ENCODE measurements around the gene C5orf34.
A peak's percentile ranks its signal among the peaks of the same experiment; 100 is the strongest.
"Not testable (repeated sequence)": the region's sequence is repeated elsewhere in the genome, so short reads cannot be mapped to it uniquely, and the experiment has no call there.

C5orf34 gene, protein sequence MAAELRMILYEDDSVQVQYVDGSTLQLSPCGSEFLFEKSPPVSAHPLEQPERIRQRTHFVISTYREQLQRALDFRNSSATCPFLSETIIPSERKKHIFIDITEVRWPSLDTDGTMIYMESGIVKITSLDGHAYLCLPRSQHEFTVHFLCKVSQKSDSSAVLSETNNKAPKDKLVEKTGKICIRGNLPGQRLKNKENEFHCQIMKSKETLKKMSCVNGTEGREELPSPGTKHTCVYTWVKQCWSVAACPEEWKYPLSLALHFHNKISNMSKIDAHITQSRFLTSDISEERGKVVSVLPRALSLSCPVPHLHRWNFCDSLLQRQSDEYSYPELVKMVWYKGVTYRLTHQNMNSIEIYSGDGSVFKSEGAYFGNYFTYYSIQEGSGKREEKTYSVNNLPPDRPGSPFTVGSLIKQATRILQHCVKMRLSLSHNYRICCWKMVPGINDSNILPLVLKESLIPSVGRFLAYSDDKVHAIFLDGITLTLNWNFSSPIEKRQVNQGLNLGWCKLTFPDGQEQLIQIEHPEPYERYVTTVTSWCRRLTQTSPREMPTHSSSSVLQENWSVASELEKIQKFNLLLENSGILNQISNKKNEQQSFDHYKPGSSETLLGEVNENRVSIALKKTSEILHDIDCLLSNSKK

DNA sequence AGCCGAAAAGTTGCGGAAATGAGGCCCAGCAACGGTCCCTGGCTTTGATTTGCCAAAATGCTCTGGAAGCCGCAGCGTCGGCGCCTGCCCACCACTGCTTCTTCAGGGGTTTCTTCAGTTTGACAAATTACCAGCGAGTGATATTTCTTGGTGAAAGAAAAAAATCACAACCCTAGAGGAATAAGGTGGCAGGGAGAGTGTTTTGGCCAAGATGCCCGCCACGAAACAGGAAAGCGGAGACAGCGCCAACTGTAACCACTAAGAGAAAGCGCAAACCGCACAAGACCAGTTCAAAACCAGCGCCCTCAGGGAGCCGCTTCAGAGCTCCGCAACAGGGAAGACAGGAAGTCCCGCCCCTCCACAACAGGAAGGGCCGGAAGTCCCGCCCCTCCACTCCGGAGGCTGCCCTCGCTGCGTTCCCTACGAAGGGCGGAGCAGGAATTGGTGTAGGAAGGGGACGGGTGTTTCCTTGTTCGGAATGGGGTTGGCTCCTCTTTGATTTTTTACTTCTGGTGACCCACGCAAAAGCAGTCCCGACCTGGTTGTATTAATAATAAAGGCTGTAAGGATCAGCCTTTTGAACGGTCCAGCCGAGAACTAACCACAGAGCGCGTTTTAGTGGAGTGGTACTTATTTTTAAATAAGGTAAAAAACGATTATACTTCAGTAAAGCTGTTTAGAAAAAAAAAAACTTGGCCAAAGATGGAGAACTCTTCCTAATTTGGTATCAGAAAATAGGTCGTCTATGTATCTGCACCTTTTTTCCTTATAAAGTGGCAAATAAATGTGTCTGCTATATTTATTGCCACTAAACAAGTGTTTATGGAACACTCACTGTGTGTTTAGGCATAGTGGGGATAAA is at the start of gene C5orf34:
C5orf34 (minus strand) TSS at position 333 of the 862 bp plus-strand sequence. CDS start 5,809 bp downstream, outside the sequence.
- peak; percentile 96 for DNase-seq

DNA sequence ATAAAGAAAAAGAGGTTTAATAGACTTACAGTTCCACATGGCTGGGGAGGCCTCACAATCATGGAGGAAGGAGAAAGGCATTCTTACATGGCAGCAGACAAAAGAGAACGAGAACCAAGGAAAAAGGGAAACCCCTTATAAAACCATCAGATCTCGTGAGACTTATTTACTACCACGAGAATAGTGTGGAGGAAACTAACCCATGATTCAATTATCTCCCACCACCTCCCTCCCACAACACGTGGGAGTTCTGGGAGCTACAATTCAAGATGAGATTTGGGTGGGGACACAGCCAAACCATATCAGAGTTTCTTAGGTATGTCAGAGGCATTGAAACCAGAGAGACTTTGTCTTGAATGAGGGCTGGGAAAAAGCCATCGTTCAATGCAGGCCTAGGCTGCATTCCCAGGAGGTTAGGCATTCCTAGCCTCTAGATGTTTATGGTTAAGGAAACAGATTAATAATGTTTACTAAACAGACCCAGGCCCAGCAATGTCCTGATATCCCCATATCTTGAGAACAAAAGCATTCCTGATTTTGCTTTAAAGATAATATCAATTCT is 49.4 kb upstream of the C5orf34 start:
- DNase-seq = no peak

DNA sequence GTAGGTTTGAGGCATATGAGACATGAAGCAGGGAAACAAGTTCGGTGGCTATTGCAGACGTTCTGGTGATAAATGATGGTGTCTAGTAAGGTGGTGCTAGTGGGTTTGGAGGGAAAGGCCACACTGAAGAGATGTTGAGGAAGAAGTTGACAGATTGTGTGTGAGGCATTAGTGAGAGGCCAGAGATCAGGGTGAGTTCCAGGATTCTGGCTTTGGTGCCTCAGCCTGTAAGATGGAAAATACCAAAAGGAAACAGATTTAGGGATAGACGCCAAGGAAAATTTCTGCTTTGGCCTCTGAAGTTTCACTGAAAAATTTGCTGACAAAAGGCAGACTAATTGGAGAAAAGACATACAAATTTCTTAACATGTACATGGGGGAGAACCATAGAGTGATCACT is 48.4 kb upstream of the C5orf34 start:
- no peak for DNase-seq

DNA sequence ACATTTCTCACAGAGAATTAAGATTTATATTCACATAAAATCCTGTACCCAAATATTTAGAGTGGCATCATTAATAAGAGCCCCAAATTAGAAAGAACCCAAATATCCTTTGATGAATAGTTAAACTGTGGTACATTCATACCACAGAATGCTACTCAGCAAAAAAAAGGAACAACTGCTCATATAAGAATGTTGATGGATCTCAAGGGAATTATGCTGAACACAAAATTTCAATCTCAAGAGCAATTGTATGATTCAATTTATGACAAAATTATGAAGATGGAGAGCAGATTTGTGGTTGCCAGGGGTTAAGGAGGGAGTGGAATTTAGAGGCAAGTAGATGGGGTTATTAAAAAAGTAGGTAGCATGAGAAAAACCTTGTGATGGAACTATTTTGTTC is 46.4 kb upstream of the C5orf34 start:
- DNase-seq = no peak

DNA sequence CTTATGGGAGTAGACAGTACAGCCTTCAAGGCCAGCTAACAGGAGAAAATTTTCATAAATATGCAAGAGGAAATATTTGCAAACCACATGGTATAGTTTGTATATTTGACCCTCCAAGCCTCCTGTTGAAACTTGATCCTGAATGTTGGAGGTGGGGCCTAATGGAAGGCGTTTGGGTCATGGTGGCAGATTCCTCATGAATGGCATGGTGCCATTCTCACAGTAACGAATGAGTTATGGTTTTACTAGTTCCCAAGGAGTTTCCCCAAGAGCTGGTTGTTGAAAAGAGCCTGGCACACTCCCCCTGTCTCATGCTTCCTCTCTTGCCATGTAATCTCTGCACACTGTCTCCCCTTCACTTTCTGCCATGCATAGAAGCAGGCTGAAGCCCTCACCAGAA is 45.2 kb upstream of the C5orf34 start:
- no peak for DNase-seq

DNA sequence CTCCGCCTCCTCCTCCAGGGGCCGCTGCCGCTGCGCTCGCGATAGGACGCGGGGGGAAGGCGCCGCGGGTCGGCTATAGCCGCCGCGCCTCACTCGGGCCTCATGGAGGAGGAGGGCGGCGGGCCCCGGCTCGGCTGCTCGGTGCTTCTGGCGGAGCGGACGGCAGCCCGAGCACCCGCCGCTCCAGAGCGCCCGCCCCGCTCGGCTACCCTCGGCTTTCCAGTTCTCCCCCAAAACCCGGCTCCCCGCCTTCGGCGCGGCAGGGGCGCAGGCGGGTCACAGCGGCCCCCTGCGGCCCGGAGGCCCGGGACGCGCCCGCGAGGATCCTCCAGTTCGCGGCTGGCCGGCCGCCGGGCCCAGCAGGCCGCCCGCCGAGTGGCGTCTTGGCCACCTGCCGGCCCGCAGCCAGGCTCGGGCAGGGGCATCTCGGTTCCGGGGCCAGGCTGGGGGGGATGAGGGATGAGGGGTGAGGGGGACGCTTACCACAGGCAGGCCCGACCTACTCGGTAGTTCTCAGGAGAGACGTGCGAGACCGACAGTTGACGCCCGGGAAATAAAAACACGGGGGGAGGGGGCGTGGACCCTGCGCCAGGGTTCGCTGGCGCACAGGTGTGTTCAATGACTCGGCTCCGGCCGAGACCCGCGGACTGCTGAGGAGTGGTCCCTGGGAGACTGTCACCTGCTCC is 42.1 kb upstream of the C5orf34 start, which contains the start of gene PAIP1:
PAIP1 (minus strand) TSS at position 221 of the 686 bp plus-strand sequence. CDS start 231 bp downstream, outside the sequence.
- DNase-seq = peak; percentile 87

DNA sequence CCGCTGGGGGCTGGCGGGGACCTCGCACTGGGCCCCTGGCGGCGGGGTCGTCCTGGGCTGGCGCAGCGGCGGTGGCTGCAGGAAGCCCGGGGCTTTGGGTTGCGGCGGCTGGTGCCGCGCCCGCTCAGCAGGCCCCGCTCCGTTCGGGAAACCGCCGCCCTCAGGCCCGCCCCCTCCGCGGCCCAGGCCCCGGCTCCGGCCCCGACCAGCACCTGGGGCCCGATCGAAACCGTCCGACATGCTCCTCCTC is 41.6 kb upstream of the C5orf34 start:
- DNase-seq = not testable (repeated sequence)

DNA sequence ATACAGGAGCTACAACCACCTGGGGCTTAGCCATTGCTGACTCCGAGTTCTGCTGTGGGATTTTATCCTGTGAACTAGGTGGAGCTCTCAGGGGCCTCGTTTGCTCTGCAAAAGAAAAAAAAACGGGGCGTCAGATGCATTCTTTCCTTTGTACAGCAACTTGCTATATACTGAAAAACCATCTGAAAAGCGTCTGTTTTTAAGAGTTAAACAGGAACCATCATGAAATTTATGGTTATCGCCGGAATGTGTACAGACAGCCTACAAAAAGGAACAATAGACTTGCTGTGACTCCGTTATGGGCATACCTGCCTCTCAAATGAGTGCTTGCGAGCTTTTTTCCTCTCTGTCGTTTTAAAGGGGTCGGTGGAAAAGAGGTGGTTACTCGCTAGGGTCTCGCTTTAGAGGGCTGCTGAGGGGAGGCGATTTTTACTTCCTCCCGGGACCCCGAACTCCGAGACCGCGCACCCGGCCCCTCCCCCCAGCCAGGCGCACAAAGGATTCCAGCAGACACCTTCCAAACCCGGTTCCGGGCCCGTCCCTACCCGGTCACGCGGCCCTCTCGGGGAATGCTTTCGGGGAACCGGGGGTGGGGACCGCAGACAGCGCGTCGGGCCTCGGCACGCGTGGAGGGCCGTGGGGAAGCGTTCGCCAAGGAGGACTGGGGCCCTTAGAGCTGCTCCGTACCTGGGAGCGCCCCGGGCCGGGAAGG is 41.1 kb upstream of the C5orf34 start:
- peak; percentile 62 for DNase-seq

DNA sequence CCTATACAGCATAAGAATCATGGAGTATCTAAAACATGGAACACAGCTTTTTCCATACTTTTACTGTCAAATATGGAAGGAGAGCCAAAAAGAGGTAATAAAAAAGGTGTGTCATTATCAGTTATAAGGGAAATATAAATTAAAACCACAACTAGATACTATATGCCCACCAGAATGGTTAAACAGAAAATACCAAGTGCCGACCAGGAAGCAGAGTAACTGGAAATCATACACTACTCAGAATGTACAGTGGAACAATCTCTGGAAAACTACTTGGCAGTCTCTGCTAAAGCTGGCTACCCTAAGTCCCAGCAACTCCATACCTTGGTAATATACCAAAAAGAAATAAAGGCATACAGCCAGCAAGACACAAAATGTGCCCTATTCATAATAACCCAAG is 39.5 kb upstream of the C5orf34 start:
- DNase-seq = no peak

DNA sequence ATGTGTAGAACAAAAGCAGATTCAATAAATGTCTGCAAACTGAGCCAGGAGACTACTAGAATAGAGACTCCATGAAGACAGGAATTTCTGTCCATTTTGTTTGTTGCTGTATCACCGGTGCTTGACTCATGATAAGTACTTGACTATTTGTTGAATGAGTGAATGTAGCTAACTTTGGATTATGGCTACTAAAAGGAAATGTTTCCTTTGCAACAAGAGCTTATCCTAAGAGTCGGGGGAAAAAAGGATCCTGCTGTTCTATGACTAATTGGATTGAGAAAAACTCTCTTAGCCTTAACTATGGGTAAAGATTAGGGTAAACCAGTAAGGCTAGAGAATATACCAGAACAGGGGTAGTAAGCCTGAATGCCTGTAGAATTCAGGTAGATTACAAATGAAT is 38.4 kb upstream of the C5orf34 start:
- no peak for DNase-seq

DNA sequence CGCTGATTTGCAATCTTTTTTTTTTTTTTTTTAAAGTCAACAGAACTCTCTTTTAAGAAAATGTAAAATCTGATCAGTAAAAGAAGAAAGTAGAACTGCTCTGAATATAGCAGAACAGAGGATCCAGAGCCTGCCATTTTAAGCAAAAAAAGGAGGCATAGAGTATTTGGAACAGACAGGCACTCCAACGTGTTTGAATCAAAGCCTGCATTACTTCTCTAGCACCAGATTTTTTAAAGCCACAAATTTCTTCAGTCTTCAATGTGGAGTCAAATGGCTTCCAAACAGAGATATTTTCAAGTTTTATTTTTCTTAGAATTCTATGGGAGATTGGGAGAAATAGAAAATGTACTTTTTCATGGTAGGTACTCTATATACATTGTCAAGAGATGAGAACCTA is 36.8 kb upstream of the C5orf34 start:
- DNase-seq = no peak

DNA sequence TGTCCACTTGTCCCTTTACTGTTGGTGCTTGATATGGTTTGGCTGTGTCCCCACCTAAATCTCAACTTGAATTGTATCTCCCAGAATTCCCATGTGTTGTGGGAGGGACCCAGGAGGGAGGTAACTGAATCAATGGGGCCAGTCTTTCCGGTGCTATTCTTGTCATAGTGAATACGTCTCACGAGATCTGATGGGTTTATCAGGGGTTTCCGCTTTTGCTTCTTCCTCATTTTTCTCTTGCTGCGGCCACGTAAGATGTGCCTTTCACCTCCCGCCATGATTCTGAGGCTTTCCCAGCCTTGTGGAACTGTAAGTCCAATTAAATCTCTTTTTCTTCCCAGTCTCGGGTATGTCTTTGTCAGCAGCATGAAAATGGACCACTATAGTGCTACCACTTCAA is 34.3 kb upstream of the C5orf34 start:
- DNase-seq = not testable (repeated sequence)

DNA sequence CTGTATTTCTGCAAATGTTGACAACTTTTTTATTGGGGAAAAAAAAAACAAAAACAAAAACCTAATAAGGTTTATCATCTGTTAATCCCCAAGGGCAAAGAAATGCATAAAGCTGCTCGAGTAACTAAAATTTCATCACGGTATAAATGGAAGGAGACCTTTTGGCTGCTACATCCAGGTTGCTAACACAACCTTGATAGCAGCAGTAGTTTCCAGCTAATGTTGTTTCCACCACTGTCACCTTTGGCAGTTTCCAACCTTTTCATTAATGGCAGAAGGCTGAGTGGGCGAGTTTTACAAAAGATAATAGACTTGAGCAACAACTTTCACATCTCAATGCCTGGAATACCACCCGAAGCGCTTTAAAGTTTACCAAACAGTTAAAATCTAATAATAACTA is 33.4 kb upstream of the C5orf34 start:
- no peak for DNase-seq

DNA sequence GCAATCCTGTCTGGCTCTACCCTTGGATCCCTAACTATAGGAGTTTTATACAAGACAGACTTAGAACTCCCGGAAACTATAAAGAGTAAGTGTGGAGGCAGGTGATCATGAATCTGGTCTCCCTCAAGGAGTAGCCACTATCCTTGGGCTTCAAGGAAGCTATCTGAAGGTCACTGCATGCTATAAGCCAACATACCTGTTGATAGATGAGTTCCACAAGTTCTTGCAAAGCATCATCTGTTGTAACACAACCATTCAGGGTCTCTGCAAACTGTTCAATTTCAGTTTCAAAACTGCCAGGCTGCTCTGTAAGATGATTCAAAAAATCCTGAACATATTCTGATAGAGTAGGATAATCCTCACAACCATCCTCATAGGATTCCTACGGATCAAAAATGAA is 32.6 kb upstream of the C5orf34 start:
- no peak for DNase-seq

DNA sequence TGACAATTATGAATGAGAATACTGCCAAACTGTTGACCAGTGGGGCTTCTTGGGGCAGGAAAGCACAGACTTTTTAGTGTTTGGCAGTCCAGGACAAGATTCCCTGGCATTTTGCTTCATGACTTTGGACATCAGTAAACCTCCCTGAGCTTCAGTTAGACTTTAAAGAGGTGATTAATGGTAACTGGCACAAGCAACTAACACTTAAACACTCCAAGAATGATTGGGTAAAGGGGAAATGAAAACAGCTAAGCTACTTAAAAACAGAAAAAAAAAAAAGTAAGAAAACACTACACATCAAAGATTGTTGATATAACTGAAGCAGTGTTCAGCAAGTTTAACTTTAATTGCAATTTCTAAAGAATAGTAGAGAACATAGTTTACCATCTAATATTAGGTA is 28.5 kb upstream of the C5orf34 start:
- no peak for DNase-seq

DNA sequence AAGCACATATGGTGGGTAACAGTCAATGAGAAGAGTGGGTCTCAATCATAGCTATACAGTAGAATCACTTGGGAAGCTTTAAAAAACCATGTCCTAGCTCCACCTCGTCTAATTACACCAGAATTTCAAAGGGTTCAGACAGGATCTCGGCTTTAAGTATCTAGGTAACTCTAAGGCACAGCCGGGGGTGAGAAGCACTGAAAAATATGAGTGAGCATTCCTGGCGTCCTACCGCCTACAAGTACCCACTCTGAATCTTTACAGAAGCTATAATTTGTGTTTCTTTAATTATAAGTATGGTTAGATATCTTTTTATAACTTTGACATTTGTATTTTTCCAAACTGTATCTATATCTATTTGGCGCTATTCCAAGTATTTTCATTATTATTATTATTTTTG is 25.8 kb upstream of the C5orf34 start:
- no peak for DNase-seq

DNA sequence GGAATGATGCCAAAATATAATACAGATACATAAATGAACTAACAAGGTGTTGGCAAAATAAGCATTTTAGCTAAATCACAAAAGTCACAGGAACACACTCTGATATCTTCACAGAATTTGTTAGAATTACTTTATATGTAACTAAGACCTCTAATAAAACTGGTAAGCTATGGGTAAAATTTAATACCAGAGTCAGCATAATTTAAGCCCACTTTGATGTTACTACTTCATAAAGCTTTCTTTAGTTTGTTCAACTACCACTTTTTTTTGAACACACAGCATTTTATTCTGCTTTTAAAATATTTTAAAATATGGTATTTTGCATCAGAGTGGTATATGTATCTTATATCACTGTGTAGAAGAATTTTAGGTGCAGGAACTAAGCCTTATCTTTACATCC is 22.0 kb upstream of the C5orf34 start:
- DNase-seq = no peak

DNA sequence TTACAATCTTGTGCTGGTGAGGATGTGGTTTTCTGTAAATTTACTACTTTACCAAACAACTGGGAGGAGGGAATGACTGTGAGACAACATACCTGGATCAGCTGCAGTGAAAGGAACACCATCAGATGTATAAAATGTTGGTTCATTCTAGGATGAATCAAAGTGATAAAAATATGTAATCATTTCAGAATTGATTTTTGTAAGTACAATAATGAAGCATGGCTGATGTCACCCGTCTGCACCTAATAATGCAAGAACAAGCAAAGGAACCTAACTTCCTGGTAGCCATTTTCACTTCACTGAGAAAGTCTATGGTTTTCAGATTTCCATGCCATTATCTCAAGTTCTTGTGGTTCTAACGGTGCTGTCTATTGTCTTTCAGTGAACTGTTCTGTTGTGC is 18.7 kb upstream of the C5orf34 start:
- no peak for DNase-seq

DNA sequence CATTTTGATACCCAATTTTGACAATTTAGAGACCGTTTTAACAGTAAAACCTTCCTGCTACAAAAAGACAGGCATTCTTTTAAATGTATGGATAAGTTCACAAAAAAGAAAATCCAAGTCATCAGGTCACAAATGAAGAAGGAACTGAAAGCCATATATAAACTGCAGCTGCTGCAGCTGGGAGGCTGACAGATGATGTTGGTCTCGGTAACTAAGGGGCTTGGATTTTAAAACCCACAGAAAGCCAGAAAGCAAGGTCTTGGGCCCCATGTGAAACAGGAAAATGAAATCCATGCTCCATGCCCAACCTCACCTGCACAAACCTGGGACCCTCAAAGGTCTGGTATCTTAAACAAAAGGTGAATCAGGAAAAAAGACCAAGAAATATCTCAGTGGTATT is 15.7 kb upstream of the C5orf34 start:
- DNase-seq = no peak

DNA sequence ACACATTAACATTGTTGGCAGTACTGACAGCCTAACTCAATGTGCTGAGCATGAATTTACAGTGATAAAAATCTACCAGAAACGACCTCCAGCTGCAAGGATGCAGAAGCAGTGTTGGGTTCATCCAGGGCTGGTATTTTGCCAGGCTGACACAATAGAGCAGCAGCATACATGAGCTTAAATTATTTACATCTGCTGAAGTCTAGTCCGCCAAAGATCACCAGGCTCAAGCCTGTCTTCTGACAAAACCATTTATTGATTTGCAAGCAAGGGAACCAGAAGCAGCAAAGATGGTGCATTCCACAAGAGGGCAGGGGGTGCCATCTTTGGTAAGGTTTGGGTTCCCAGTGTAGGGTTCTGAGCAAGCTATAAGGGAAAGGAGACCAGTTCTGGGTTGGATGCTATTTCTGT is 8.7 kb upstream of the C5orf34 start:
- DNase-seq = no peak

DNA sequence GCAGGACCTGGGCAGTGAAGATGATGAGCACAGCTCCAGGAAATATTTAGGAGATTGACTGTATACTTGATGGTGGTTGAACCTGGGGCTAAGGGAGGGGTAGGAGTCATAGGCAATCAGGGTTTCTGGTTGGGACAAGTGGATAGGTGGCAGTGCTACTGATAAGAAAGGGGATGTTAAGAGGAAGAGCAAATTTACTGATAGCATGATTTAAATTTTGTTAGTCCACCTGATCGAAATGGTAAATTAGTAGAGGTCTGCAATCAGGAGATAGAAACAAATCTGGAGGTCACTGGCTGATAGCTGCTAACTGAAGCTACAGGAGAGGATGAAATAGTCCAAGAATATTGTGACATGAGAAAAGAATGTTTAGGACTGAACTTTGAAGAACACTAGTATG is 5.7 kb upstream of the C5orf34 start:
- no peak for DNase-seq

DNA sequence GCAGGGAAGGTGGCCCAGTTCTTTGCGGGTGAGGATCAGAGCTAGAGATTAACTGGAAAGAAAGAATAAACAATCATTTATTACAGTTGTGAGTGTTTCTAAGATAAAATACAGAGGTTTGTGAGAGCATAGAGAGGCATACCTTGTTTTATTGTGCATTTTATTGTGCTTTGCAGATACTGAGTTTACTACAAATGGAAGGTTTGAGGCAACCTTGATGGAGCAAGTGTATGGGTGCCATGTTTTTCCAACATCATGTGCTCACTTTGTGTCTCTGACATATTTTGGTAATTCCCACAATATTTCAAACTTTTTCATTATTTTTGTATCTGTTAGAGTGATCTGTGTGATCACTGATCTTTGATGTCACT is 715 bp upstream of the C5orf34 start:
- DNase-seq = no peak
